Measurements from ENCODE around the gene MYO1H.

DNA sequence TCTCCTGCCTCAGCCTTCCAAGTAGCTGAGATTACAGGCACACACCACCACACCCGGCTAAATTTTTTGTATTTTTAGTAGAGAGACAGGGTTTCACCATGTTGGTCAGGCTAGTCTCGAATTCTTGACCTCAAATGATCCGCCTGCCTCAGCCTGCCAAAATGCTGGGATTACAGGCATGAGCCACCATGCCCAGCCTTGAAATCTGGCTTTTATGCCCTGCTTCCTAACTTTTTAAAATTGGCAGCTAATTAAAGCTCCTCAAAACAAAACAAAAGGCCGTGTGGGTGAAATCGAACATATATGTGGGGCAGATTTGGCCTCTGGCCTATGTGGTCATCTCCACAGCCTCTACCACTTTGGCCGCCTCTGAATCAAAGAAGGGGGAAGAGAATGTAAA, 91.5 kb downstream of the MYO1H start:
- TF ChIP-seq, protein P1, sequence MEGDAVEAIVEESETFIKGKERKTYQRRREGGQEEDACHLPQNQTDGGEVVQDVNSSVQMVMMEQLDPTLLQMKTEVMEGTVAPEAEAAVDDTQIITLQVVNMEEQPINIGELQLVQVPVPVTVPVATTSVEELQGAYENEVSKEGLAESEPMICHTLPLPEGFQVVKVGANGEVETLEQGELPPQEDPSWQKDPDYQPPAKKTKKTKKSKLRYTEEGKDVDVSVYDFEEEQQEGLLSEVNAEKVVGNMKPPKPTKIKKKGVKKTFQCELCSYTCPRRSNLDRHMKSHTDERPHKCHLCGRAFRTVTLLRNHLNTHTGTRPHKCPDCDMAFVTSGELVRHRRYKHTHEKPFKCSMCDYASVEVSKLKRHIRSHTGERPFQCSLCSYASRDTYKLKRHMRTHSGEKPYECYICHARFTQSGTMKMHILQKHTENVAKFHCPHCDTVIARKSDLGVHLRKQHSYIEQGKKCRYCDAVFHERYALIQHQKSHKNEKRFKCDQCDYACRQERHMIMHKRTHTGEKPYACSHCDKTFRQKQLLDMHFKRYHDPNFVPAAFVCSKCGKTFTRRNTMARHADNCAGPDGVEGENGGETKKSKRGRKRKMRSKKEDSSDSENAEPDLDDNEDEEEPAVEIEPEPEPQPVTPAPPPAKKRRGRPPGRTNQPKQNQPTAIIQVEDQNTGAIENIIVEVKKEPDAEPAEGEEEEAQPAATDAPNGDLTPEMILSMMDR (IDR thresholded peaks at IDR 0.05; ENCODE audit: insufficient read depth, low read length), result no peak
- no peak for TF ChIP-seq POLR2AphosphoS5 (IDR thresholded peaks at IDR 0.05; ENCODE audit: low read depth)
